ENCODE measurements around the gene C11orf24. TPM values are rescaled to one million over a fixed set of nuclear protein-coding genes. Genes with fewer than 3 reads are reported as not detected.

C11orf24 gene
- total RNA-seq, 1 experiment from 2014 or later: 37.8 TPM

- Histone ChIP-seq H3K9me3 (ENCODE audit: control insufficient read depth in 1 of 2, insufficient read depth in 1 of 2, low read depth in 1 of 2, low read length in 2 of 2) (no peaks in the 10 kb centered on the region), H4K20me1 (ENCODE audit: insufficient read depth) (no peaks in the 10 kb centered on the region), H3K4me2 (ENCODE audit: low read length) (peak overlapping the region; percentile 73), H3K27ac (ENCODE audit: low read depth, low read length) (peak overlapping the region; percentile 54), H3K4me3 (replicated peaks in 1 of 2; ENCODE audit: low read depth in 1 of 2, low read length in 2 of 2) (peak overlapping the region in 1 of 2 experiments; percentile 27; a peak in 2 of 4 replicates), H3K36me3 (ENCODE audit: control insufficient read depth in 1 of 2, insufficient read depth in 2 of 2, low read length in 2 of 2) (no peaks in the 10 kb centered on the region), H3K9ac (ENCODE audit: low read length) (peak overlapping the region; percentile 62), H3K4me1 (ENCODE audit: control insufficient read depth in 1 of 2, insufficient read depth in 2 of 2, low read length in 2 of 2) (peaks cover 22 to 54% of the 10 kb centered on the region in 2 experiments), H2AFZ (ENCODE audit: low read depth, low read length, poor library complexity, severe bottlenecking) (peak overlapping the region; percentile 36), H3K27me3 (ENCODE audit: insufficient read depth, low read length) (no peaks in the 10 kb centered on the region), H3K9me2 (ENCODE audit: insufficient read depth) (no peaks in the 10 kb centered on the region), H3K79me2 (ENCODE audit: insufficient read depth, low read length) (peaks cover 13% of the 10 kb centered on the region)
- no TSS peak for BruUV-seq (replicated peaks)
- RAD21 ChIA-PET (ENCODE audit: low non-redundant PET in 1 of 2, low total read pairs in 2 of 2, uncharacterized antibody in 2 of 2, unreplicated experiment in 2 of 2): no interaction called here
- peak; percentile 69 for DNase-seq (ENCODE audit: low read depth, low spot score)
- CTCF ChIA-PET: no interaction called here
- POLR2A ChIA-PET: no interaction called here
- intact Hi-C loops (cut with micrococcal nuclease): no loop called here
- ATAC-seq: no peak; the same call in 1 of the 2 replicates
- TF ChIP-seq SRF (IDR thresholded peaks at IDR 0.05; ENCODE audit: low read depth): peak; percentile 31; the same call in 1 of the 2 replicates
- no peak for TF ChIP-seq ZBTB33 (IDR thresholded peaks at IDR 0.05; ENCODE audit: extremely low read depth, insufficient replicate concordance, low read length)
- 0 out of 2 replicates have a peak, but pooled peaks have one; percentile 31 for TF ChIP-seq SIN3A (IDR thresholded peaks at IDR 0.05; ENCODE audit: low read depth)
- peak; percentile 80 for TF ChIP-seq MAX (IDR thresholded peaks at IDR 0.05)
- peak; percentile 49 for TF ChIP-seq TCF7L2 (IDR thresholded peaks at IDR 0.05; ENCODE audit: borderline replicate concordance, extremely low read depth, insufficient read depth, insufficient read length)
- no peak for TF ChIP-seq REST (IDR thresholded peaks at IDR 0.05; ENCODE audit: low read depth)
- TF ChIP-seq YY1 (IDR thresholded peaks at IDR 0.05; ENCODE audit: extremely low read depth, insufficient replicate concordance, low read depth, low read length): no peak
- TF ChIP-seq EZH2phosphoT487 (IDR thresholded peaks at IDR 0.05; ENCODE audit: borderline replicate concordance): no peak
- peak; percentile 53 for TF ChIP-seq JUND (IDR thresholded peaks at IDR 0.05)
- TF ChIP-seq FOSL1 (IDR thresholded peaks at IDR 0.05; ENCODE audit: low read depth): peak; percentile 60
- TF ChIP-seq SP1 (IDR thresholded peaks at IDR 0.05; ENCODE audit: low read depth): peak; percentile 60; the same call in 1 of the 2 replicates
- peak; percentile 3; the same call in 1 of the 2 replicates for TF ChIP-seq CEBPB (IDR thresholded peaks at IDR 0.05; ENCODE audit: low read depth)
These were observed 4.1 kb upstream of the C11orf24 start for GRCh38 chr11:68275721-68276507.
